A549 treated with Hydrocortisone at 1 μM for 4 hours (cell line): Measurements from ENCODE around the gene CRISP1. TPM values are rescaled to one million over a fixed set of nuclear protein-coding genes. Genes with fewer than 3 reads are reported as not detected.

Experiments used
- total RNA-seq: library from RNA; stranded (reverse); fragments of 200-300 nt; extraction: Qiagen RNA extraction; gene quantifications from 5 replicates; pipeline ENCODE4 v1.2.3, GENCODE V29; 2022

The CRISP1 gene
- total RNA-seq, result not detected in 5 replicates

GRCh38 chr6:49866485-49866943 lies at the start of gene CRISP1:
TSS of gene CRISP1 (minus strand) at chr6:49866535. CDS start at chr6:49857400, 9,135 bp downstream.

GRCh38 chr6:49787176-49787575 lies 79.2 kb downstream of the CRISP1 start, which contains the start of gene PGK2:
TSS of gene PGK2 (minus strand) at chr6:49787285. CDS start at chr6:49787187, 98 bp downstream.

Other genes starting within 250 kb of the CRISP1 start
- not detected in 5 replicates for gene RHAG, start 229.7 kb downstream of the CRISP1 start, total RNA-seq
- gene CRISP2, start 153.0 kb downstream of the CRISP1 start, total RNA-seq, result not detected in 5 replicates
- not detected in 5 replicates for gene CRISP3, start 122.1 kb downstream of the CRISP1 start, total RNA-seq
- not detected in 5 replicates for gene PGK2, start 79.2 kb downstream of the CRISP1 start, total RNA-seq
- not detected in 5 replicates for gene DEFB114, start 97.6 kb upstream of the CRISP1 start, total RNA-seq
- gene DEFB113, start 103.1 kb upstream of the CRISP1 start, total RNA-seq, result not detected in 5 replicates
- gene DEFB110, start 155.5 kb upstream of the CRISP1 start, total RNA-seq, result not detected in 5 replicates
- not detected in 5 replicates for gene DEFB112, start 183.4 kb upstream of the CRISP1 start, total RNA-seq